OCI-LY7 (cell line): ENCODE data around the gene CACNA1H.

Experiments used
- CTCF ChIP-seq: fragments of 200-600 bp; sonication (generic); conservative IDR thresholded peaks from 2 replicates; pipeline ENCODE4 v1.5.1; 2014; ENCODE audit warnings: mild to moderate bottlenecking, antibody characterized with exemption, low read length, moderate library complexity, mixed read lengths
- EZH2phosphoT487 ChIP-seq: fragments of 200-600 bp; sonication (generic); IDR thresholded peaks from 2 replicates; pipeline ENCODE4 v1.6.1; 2018; ENCODE audit warnings: low read depth, borderline replicate concordance, mild to moderate bottlenecking, mixed run types, antibody characterized with exemption, low read length, moderate library complexity, mixed read lengths

GRCh38 chr16:1245452-1246020 lies 92.6 kb downstream of the CACNA1H start:
- TF ChIP-seq CTCF = no peak
- no peak for TF ChIP-seq EZH2phosphoT487
